ENCODE measurements around the gene TPRG1. TPM values are rescaled to one million over a fixed set of nuclear protein-coding genes. Genes with fewer than 3 reads are reported as not detected.

TPRG1 gene
- total and polyA plus RNA-seq, 2 of the 8 experiments (the other 6 are each of a cell fraction or from before 2014, with no cell fraction given), result 0.37 to 0.47 TPM

DNA sequence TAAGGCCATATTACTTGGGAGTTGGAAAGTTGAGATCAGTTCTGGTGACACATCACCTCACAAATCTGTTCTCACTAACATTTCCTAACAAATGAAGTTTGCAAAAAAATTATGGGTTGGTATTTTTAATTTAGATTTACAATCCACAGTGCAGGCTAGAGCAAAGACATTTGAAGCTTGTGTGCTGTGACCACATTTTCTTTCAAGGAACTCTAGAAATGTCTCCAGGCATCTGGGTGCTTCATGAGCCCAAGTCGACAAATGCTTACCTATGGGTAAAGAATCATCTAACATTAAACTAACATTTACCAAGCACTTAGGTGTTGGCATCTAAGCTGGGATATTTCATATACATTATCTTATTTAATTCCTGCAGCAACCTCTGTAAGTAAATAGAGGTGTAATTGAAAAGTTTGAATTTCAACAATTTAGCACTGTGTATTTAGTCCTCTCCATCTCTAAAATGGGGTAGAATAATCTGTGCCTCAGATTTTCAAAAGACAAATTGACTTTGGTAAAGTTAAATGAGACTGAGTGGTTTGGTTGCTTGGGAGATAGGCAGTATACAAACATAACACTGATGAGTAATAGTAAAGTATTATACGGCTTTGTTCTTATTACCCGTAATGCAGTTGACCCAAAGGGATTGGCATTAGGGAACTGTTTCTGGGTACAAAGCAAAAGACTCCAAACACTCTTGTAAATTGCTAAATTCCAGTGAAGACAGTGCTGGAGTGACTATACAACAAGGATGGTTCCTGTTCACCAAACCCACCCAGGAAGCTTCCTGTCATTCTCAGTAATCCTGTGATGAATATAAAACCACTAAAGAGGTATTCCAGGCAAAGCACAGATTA, 162.5 kb downstream of the TPRG1 start:
- Histone ChIP-seq H3K4me3 (ENCODE audit: extremely low read depth in 1 of 4, insufficient read depth in 2 of 4, low read depth in 3 of 4, low read length in 4 of 4) (no peak overlapping the region), H3K79me1 (ENCODE audit: low read depth, low read length) (no peaks in the 10 kb centered on the region), H2BK20ac (ENCODE audit: low read length) (no peak overlapping the region), H4K5ac (ENCODE audit: insufficient read length, low read depth, low read length) (no peak overlapping the region), H4K8ac (ENCODE audit: extremely low read depth, insufficient read depth, low read length) (no peak overlapping the region), H3K4me1 (replicated peaks in 1 of 4; ENCODE audit: control insufficient read depth in 3 of 4, insufficient read depth in 4 of 4, low read length in 3 of 4) (peaks cover 0 to 6% (median 0%) of the 10 kb centered on the region in 4 experiments; a peak in 1 of 7 replicates), H3K9ac (replicated peaks in 1 of 4; ENCODE audit: extremely low read depth in 1 of 4, low read depth in 3 of 4, low read length in 3 of 4) (no peak overlapping the region), H4K91ac (replicated peaks; ENCODE audit: insufficient read length, low read length) (no peak overlapping the region), H2BK15ac (ENCODE audit: low read length) (no peak overlapping the region), H3K27me3 (replicated peaks in 1 of 4; ENCODE audit: control insufficient read depth in 3 of 4, extremely low read depth in 1 of 4, insufficient read depth in 3 of 4, low read length in 3 of 4) (no peaks in the 10 kb centered on the region), H3K4ac (replicated peaks; ENCODE audit: insufficient read length, low read depth, low read length) (no peak overlapping the region), H3K36me3 (ENCODE audit: control insufficient read depth in 2 of 4, insufficient read depth in 4 of 4, low read length in 3 of 4) (no peaks in the 10 kb centered on the region), H3K56ac (replicated peaks; ENCODE audit: insufficient read length, low read depth, low read length) (no peak overlapping the region), H3K14ac (ENCODE audit: insufficient read length) (no peak overlapping the region), H2BK5ac (ENCODE audit: low read depth, low read length) (no peak overlapping the region), H3K23me2 (ENCODE audit: low read depth, low read length) (no peaks in the 10 kb centered on the region), H4K20me1 (replicated peaks in 1 of 2; ENCODE audit: control insufficient read depth in 1 of 2, insufficient read depth in 2 of 2, low read length in 2 of 2) (no peaks in the 10 kb centered on the region), H3K23ac (ENCODE audit: insufficient read length) (no peak overlapping the region), H2BK120ac (replicated peaks; ENCODE audit: low read depth, low read length) (no peak overlapping the region), H2BK12ac (ENCODE audit: low read depth, low read length) (no peak overlapping the region), H3K9me3 (ENCODE audit: insufficient read depth in 2 of 2, low read depth in 1 of 2, low read length in 1 of 2) (no peaks in the 10 kb centered on the region), H2AK5ac (ENCODE audit: low read depth, low read length) (no peak overlapping the region), H3K79me2 (ENCODE audit: control insufficient read depth in 1 of 2, insufficient read depth in 2 of 2, low read length in 2 of 2) (no peaks in the 10 kb centered on the region), H2AFZ (ENCODE audit: low read length) (no peak overlapping the region), H3K18ac (ENCODE audit: extremely low read depth, low read length) (no peak overlapping the region), H3K4me2 (ENCODE audit: insufficient read depth in 1 of 2, low read depth in 2 of 2, low read length in 2 of 2) (no peak overlapping the region), H3K27ac (ENCODE audit: low read depth, low read length) (no peak overlapping the region)
- FAIRE-seq (no peak), DNase-seq (ENCODE audit: low read depth in 1 of 2, low spot score in 2 of 2) (no peak)
- ChIA-PET CTCF (ENCODE audit: partially characterized antibody) (interaction anchor here (0.7 to 2.0 kb wide), 5 partner anchors 62 to 444 kb away, joined by 3 to 6 read pairs (median 3); no protein-coding TSS in a partner anchor), POLR2A (ENCODE audit: partially characterized antibody) (no interaction called here)
- TF ChIP-seq SIRT6 (IDR thresholded peaks at IDR 0.05; ENCODE audit: low read length) (no peak), KDM1A (IDR thresholded peaks at IDR 0.05; ENCODE audit: borderline replicate concordance, low read length) (no peak), GABPA (IDR thresholded peaks at IDR 0.05; ENCODE audit: borderline replicate concordance, insufficient read depth, low read length) (no peak), SIN3A (conservative IDR thresholded peaks at IDR 0.05 in 1 of 2, IDR thresholded peaks at IDR 0.05 in 1 of 2; ENCODE audit: low read depth in 1 of 2, low read length in 2 of 2) (no peak), CBX8 (IDR thresholded peaks at IDR 0.05; ENCODE audit: borderline replicate concordance, low read depth, low read length) (no peak), POLR2A (IDR thresholded peaks at IDR 0.05; ENCODE audit: control extremely low read depth in 1 of 2, low read depth in 2 of 2, low read length in 2 of 2) (no peak), POLR2AphosphoS5 (IDR thresholded peaks at IDR 0.05; ENCODE audit: low read depth, low read length) (no peak), MAFK (IDR thresholded peaks at IDR 0.05; ENCODE audit: low read depth, low read length) (no peak)
- 96% methylated on average over 3 of the region's 3 CpGs; no CpG with 5 or more reads in 1 of the 2 experiments for WGBS, 2 experiments (ENCODE audit: extremely low coverage in 1 of 2, insufficient coverage in 1 of 2, insufficient read length in 1 of 2, insufficient replicate concordance in 2 of 2, low coverage in 1 of 2, low lambda C conversion rate in 2 of 2, missing lambda C conversion rate in 1 of 2)

Data from H1 (cell line).